Adipose tissue (tissue), 3 donors: ENCODE measurements around the gene IHH. TPM values are rescaled to one million over a fixed set of nuclear protein-coding genes. Genes with fewer than 3 reads are reported as not detected.

ENCODE experiments used
- H3K27ac ChIP-seq: one replicate; pipeline ENCODE4 v1.5.1; 2013; ENCODE audit warnings: low read depth, low read length
- WGBS, 3 donors: extraction: QIAGEN DNeasy Blood & Tissue Kit; methylation state at CpG; one replicate each; pipeline ENCODE4 v1.1.7; 2013; 5-methylcytosine and 5-hydroxymethylcytosine counted together
- polyA plus RNA-seq, 3 donors: library from polyadenylated mRNA; stranded (reverse); fragments of 200-250 nt; gene quantifications; one replicate each; pipeline ENCODE4 v1.2.3, GENCODE V29; 2013
- donor health status: healthy with polysubstance abuse.
- donor health status: Bipolar disorder and iron deficiency.
- donor health status: healthy.

The IHH gene
- polyA plus RNA-seq, 3 donors: 0.02 to 1.4 (median 0.22) TPM

GRCh38 chr2:219054956-219055903 lies 5.5 kb downstream of the IHH start:
- H3K27ac ChIP-seq: no peak overlapping the region
- 84 to 91% (median 87%) methylated on average over 43 of the region's 43 CpGs for WGBS, 3 donors

- 57 to 71% (median 70%) methylated on average over 6 of the region's 6 CpGs for WGBS, 3 donors
- no peak overlapping the region for H3K27ac ChIP-seq
Measured at GRCh38 chr2:219049282-219049681, 11.4 kb downstream of the IHH start.

DNA sequence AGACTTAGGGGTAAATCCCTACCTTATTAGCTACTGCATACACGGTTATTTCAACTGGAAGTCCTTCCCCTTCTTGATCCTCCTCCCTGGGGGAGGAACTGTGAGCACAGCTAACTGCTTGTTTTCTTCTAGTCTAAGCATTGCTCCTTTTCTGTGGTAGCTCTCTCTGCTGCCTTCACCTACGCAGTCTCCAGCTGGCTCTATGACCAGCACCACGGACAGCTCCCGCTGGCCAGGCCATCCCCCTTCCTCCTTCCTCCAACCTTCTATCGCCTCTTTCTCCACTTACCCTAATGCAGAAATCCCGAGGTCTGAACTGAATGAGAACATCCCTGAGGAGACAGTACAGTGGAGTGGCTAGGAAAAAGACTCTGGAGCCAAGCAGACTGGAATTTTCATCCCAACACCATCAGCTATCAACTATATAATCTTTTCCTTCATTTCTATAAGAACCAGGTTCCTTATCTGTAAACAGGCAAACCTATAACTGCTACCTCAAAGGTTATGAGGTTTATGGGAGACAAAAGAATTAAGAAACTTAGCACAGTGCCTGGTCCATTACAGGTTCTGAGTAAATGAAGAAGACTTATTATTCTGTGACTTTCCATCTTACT lies 14.7 kb downstream of the IHH start:
- 3 to 5% (median 5%) methylated on average over 6 of the region's 6 CpGs for WGBS, 3 donors
- no peak overlapping the region for H3K27ac ChIP-seq

DNA sequence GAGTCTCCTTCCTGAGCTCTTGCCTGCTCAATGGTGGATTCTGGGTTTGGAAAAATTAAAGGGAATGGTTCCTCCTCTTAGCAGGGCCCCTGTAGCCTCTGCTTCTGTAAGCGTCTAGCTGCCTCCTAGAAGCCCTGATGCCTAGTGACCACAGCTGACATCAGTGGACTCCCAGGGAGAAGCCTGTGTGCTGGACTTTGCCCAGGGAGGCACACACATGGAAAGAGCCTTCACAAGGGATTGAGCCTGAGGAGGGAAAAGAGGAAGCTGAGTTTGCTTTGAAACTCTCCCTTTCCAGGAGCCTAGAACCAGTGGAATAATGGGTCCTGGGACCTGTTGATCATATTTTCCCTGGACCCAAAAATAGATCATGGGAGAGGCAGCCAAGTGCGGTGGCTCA lies 18.0 kb downstream of the IHH start:
- 55 to 81% (median 75%) methylated on average over 2 of the region's 2 CpGs for WGBS, 3 donors
- H3K27ac ChIP-seq: no peak overlapping the region

DNA sequence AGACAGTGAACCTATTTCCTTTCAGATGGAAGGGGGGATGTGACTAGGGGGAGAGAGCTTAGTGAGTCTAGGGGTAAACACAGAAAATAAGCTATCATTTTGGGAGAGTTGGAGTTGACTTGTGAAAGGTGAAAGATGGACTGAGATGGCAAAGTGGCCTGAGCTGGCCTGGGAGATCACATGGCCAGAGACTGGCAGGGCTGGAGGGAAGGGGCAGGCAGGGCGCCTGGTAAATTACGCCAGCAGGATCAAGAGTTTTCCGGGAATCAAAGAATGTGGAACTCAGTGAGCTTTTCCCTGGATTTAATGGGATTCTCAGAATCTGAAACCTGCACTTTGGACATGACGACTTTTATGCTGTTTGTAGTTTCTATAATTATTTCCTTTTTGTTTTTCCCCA lies 18.6 kb downstream of the IHH start:
- 68 to 81% (median 79%) methylated on average over 4 of the region's 4 CpGs for WGBS, 3 donors
- H3K27ac ChIP-seq: no peak overlapping the region

DNA sequence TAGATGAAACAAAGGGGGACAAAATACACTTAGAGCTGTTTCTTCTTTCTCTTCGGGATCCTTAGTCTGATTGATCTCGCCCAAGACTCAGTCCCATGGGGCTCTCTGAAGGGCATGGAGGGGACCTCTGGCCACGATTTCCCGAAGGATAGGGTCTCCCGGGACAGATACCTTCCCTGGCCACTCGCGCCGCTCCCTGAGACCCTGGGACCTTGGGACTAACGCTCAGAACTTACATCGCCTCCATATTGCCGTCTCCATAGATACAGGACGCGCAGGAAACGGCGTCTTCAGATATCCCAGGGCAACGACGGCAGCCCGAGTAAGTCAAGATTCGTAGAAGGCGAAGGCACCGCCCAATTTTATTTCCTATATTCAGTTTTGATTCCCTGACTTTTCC lies 19.5 kb downstream of the IHH start, which contains the start of gene CFAP65:
Gene CFAP65, minus strand, starts transcription at position 265 of the 400 bp plus-strand sequence. CDS start 2,468 bp downstream, outside the sequence.
- H3K27ac ChIP-seq: no peak within 1 kb of the TSS
- WGBS, 3 donors: 1 to 3% (median 3%) methylated on average over 21 of the region's 21 CpGs

- 0 to 3% (median 0%) methylated on average over 1 of the region's 1 CpG for WGBS, 3 donors
- H3K27ac ChIP-seq: no peak overlapping the region
Measured at GRCh38 chr2:219038600-219038999, 22.1 kb downstream of the IHH start.

DNA sequence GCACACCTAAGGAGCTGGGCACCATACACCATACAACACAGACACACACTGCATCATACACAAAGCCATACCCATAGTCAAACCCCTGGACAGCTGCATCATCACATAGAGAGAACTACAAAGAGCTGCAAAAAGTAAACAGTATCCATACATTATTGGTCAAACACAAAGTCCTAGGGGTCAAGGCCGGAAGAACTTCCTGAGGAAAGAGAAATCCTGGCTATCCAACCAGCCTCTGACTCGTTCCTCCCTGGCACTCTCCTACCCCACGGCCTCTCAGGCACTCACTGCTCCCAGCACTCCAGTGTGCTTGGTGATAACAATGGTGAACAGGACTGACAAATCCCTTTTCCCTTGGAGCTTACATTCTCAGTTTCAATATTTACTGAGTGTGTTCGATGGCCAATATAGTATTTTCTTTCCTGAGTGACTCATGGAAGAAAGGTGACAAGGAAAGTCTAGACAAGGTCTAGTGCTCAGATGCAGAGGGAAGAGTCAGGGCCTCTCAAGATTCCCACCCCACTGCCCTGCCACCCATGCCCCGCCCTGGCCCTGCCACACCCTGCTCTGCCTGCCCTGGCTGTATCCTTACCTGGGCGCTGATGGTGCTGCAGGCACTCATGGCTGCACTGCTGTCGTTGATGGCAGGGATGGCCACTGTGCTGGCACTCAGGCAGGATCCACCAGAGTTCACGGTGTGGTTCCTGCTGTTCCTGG lies 22.8 kb downstream of the IHH start:
- WGBS, 3 donors: 43 to 61% (median 59%) methylated on average over 8 of the region's 8 CpGs
- H3K27ac ChIP-seq: no peak overlapping the region

- WGBS, 3 donors: 75 to 90% (median 88%) methylated on average over 2 of the region's 2 CpGs
- no peak overlapping the region for H3K27ac ChIP-seq
Measured at GRCh38 chr2:219035942-219036341, 24.8 kb downstream of the IHH start.

DNA sequence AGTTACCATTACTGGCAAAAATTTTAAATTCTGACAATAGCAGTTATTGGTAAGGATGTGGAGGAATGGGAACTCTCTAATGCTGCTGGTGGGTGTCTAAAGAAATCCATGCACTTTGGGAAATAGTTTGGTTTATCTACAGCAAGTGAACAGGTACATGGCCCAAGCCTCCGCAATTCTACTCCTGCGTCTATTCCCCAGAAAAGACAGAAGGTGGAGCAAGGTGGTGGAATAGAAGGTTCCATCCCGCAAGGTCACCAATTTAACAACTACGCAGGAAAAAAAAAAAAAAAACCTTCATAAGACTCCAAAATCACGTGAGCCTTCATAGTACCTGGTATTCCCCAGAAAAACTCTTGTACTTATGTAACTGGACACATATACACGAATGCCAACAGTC lies 25.9 kb downstream of the IHH start:
- 48 to 65% (median 54%) methylated on average over 6 of the region's 6 CpGs for WGBS, 3 donors

DNA sequence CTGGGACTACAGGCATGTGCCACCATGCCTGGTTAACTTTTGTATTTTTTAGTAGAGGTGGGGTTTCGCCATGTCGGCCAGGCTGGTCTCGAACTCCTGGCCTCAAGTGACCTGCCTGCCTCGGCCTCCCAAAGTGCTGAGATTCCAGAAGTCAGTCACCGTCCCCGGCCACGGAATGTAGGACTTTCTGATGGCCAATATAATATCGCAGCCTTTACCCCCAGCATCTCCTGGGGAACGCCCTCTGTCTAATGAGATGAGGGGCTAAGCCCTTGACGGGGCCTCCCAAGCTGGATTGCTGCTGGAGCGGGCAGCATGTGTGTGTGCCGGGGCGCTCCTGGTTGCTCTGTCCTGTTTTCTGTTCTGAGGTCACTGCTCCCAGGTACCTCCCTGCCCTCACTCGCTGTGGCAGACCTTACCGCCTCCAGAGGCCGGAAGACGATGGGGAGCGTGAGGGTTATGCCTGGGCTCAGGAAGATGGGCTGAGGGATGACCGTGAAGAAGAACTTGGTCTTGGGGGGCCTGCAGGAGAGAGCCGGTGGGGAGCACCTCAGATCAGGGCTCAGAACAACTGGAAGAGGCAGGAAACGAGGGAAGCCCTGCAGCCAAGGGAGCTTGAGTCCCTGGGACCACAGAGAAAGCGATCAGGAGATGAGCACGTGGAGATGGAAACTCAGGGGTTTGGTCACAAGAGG lies 28.5 kb downstream of the IHH start:
- H3K27ac ChIP-seq: no peak overlapping the region
- WGBS, 3 donors: 78 to 83% (median 83%) methylated on average over 23 of the region's 23 CpGs

More for the DNA sequence above, 25.9 kb downstream of the IHH start:
- no peak overlapping the region for H3K27ac ChIP-seq

DNA sequence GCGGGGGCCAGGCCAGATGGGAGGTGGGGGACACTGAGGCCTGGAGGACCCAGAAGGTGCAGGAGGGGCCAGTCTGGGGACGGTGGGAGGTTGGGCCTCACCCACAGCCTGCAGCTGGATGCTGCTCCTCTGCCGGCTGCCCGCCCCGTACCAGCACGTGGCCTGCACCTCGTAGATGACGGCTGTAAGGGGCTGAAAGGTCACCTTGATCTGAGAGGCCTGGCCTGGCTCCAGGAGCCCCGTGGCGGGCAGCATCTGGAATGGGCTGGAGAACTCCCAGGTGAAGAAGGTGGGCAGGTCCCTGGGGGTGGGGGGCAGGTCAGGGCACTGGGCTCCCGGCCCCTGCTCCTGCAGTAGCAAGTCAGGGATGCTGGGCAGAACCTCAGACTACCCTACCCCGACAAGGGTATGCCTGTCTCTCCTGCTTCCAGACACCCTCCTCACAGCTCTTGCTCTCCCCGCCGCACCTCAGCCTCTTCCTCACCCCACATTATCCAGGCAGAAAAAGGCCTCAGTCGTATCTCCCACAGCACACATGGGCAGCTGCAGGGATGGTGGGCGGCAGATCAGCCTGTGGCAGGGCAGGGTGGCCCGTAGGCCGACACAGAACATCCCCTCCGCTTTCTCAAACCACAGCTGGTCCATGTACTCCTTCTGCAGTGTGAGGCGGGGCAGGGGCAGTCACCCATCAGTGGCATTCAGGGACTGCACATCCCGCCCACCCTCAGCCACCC lies 29.5 kb downstream of the IHH start:
- no peak overlapping the region for H3K27ac ChIP-seq
- 61 to 78% (median 70%) methylated on average over 20 to 21 of the region's 21 CpGs for WGBS, 3 donors

- 71 to 81% (median 77%) methylated on average over 15 to 16 of the region's 16 CpGs for WGBS, 3 donors
- no peak overlapping the region for H3K27ac ChIP-seq
Measured at GRCh38 chr2:219030177-219030940, 30.4 kb downstream of the IHH start.

GRCh38 chr2:219029829-219030165 lies 30.9 kb downstream of the IHH start:
- H3K27ac ChIP-seq: no peak overlapping the region
- WGBS, 3 donors: 34 to 41% (median 37%) methylated on average over 8 to 9 of the region's 9 CpGs

GRCh38 chr2:219028996-219029828 lies 31.5 kb downstream of the IHH start:
- 67 to 75% (median 72%) methylated on average over 13 of the region's 13 CpGs for WGBS, 3 donors
- no peak overlapping the region for H3K27ac ChIP-seq

- 70 to 78% (median 74%) methylated on average over 5 of the region's 5 CpGs for WGBS, 3 donors
- no peak overlapping the region for H3K27ac ChIP-seq
Measured at GRCh38 chr2:219028141-219028540, 32.6 kb downstream of the IHH start.
